ENCODE data around the gene ZFYVE28. TPM values are rescaled to one million over a fixed set of nuclear protein-coding genes. Genes with fewer than 3 reads are reported as not detected.

The ZFYVE28 gene
- total RNA-seq, 1 donor from 2014 or later, result 3.3 TPM

DNA sequence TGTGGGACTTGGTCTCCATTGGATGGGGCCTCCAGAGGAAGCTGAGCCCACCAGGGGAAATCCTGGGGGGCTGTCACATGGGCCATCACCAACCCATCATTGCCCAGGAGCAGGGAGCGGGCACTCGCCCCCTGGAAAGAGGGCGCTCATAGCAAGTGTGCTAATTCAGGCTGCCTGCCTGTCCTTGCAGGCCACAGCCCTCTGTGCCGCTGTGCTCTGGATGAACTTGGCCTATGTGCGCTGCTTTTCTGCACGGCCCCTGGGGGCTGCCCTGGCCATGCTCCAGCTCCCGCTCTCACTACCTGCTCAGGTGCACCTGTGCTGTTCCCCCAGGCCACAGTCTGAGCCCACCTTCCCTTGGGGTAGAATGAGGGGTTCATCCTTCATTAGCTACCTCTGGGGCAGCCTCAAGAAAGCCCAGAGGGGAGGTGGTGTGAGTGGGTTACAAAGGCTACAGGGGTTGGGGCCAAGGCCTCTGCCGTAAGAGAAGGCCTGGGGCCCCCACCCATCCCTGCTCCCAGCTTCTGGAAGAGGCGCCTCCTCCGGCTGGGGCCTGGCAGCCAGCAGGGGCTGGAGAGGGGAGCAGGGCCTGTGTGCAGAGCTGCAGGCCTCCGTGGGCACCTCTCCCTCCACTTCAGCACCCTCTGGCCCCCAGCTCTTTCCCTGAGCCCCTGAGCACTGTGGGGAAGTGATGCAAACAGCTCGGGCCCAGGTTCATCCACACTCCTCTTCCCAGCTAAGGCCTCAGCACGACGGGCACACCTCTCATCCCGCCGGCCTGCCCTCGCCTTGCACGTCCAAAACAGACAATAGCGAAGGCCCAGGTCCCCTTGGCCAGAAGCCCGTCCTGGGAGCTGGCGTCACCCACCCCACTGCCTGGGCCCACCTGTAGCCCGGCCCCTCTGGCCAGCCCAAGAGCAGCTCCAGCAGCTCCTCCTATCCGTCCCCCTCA lies 9.2 kb upstream of the ZFYVE28 start:
- H3K4me1 Mint-ChIP-seq (ENCODE audit: low read depth), result no peaks in the 10 kb centered on the region

DNA sequence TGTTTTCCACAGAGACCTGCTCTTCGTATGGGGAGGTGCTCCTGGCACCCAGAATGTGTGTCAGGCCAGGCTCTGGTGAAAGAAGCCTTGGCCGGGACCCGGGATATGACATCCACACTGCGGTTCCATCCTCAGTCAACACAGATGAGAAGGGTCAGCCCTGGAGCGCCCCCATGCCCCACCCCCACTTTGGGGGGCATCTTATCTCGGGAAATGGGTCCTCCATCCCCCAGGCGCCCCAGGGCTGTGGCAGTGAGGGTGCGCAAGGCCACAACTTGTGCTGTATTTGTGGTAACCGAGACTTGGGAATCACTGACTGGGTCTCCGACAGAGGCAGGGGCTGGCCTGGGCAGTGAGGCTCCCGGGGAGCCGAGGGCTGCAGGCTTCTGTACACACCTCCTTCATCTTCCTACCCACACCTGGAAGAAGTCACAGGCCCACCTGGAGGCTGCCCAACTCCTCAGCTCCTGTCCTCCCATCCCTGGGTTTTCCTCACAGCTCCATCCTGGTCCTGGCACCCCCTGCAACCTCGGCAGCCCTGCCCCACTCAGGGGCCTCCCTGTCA lies 8.3 kb upstream of the ZFYVE28 start:
- no peak overlapping the region for H3K27ac Mint-ChIP-seq (ENCODE audit: unreplicated experiment)
- no peaks in the 10 kb centered on the region for H3K4me1 Mint-ChIP-seq (ENCODE audit: low read depth)
- H3K27me3 Mint-ChIP-seq (ENCODE audit: low read depth), result peaks cover 18% of the 10 kb centered on the region
- DNase-seq (ENCODE audit: low spot score), result no peak
- TF ChIP-seq, protein P1, sequence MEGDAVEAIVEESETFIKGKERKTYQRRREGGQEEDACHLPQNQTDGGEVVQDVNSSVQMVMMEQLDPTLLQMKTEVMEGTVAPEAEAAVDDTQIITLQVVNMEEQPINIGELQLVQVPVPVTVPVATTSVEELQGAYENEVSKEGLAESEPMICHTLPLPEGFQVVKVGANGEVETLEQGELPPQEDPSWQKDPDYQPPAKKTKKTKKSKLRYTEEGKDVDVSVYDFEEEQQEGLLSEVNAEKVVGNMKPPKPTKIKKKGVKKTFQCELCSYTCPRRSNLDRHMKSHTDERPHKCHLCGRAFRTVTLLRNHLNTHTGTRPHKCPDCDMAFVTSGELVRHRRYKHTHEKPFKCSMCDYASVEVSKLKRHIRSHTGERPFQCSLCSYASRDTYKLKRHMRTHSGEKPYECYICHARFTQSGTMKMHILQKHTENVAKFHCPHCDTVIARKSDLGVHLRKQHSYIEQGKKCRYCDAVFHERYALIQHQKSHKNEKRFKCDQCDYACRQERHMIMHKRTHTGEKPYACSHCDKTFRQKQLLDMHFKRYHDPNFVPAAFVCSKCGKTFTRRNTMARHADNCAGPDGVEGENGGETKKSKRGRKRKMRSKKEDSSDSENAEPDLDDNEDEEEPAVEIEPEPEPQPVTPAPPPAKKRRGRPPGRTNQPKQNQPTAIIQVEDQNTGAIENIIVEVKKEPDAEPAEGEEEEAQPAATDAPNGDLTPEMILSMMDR (IDR thresholded peaks at IDR 0.05), result no peak
- no peak overlapping the region for H3K4me3 Mint-ChIP-seq (ENCODE audit: unreplicated experiment)
- H3K36me3 Mint-ChIP-seq (ENCODE audit: low read depth), result peaks cover 3% of the 10 kb centered on the region
- H3K9me3 Mint-ChIP-seq (ENCODE audit: low read depth), result no peaks in the 10 kb centered on the region

More for the DNA sequence above, 9.2 kb upstream of the ZFYVE28 start:
- Mint-ChIP-seq H3K27ac (ENCODE audit: unreplicated experiment) (no peak overlapping the region), H3K36me3 (ENCODE audit: low read depth) (peaks cover 3% of the 10 kb centered on the region), H3K9me3 (ENCODE audit: low read depth) (no peaks in the 10 kb centered on the region), H3K27me3 (ENCODE audit: low read depth) (peaks cover 9% of the 10 kb centered on the region), H3K4me3 (ENCODE audit: unreplicated experiment) (no peak overlapping the region)
- TF ChIP-seq, protein P1 (IDR thresholded peaks at IDR 0.05), result no peak
- peak; percentile 86 for DNase-seq (ENCODE audit: low spot score)

- DNase-seq (ENCODE audit: low spot score), result peak; percentile 84
- Mint-ChIP-seq H3K36me3 (ENCODE audit: low read depth) (peaks cover 3% of the 10 kb centered on the region), H3K4me1 (ENCODE audit: low read depth) (no peaks in the 10 kb centered on the region), H3K4me3 (ENCODE audit: unreplicated experiment) (no peak overlapping the region), H3K27me3 (ENCODE audit: low read depth) (peaks cover 25% of the 10 kb centered on the region), H3K27ac (ENCODE audit: unreplicated experiment) (no peak overlapping the region), H3K9me3 (ENCODE audit: low read depth) (no peaks in the 10 kb centered on the region)
- TF ChIP-seq, protein P1 (IDR thresholded peaks at IDR 0.05), result no peak
These were observed 7.6 kb upstream of the ZFYVE28 start for GRCh38 chr4:2426069-2426397.

DNA sequence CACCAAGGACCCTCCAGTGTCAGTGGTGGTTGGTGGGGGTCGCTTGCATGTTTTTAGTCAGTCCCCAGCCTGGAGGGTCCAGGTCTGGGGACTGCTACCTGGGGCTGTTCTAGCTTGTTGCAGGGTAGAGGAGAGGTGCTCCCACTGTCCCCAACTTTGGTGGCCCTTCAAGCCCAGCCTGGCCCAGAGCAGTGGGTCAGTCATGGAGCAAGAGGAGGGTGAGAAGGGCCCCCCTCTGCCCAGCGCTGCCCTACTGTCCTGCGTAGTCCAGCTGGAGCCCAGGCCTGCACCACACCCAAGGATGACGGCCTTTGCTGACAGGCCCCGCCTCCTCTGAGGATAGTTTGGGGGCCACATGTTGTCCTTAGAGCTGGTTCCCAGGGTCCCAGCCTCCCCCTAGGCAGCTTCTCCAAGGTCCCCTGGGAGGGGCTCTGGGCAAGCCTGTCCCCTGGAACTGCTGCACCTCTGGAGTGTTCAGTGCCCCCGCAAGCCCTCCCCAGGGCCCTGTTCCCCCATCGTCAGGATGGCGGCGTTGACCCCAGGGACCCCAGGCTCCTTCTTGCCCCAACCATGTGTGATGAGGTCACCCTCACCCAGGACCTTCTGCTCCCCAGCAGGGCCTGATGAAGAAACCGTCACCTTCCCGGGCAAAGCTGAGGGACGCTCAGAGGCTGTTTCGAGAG lies 7.1 kb upstream of the ZFYVE28 start:
- Mint-ChIP-seq H3K36me3 (ENCODE audit: low read depth) (peaks cover 3% of the 10 kb centered on the region), H3K4me3 (ENCODE audit: unreplicated experiment) (no peak overlapping the region), H3K27ac (ENCODE audit: unreplicated experiment) (no peak overlapping the region), H3K27me3 (ENCODE audit: low read depth) (peaks cover 30% of the 10 kb centered on the region), H3K4me1 (ENCODE audit: low read depth) (no peaks in the 10 kb centered on the region), H3K9me3 (ENCODE audit: low read depth) (no peaks in the 10 kb centered on the region)
- no peak for DNase-seq (ENCODE audit: low spot score)
- TF ChIP-seq, protein P1 (IDR thresholded peaks at IDR 0.05), result no peak

DNA sequence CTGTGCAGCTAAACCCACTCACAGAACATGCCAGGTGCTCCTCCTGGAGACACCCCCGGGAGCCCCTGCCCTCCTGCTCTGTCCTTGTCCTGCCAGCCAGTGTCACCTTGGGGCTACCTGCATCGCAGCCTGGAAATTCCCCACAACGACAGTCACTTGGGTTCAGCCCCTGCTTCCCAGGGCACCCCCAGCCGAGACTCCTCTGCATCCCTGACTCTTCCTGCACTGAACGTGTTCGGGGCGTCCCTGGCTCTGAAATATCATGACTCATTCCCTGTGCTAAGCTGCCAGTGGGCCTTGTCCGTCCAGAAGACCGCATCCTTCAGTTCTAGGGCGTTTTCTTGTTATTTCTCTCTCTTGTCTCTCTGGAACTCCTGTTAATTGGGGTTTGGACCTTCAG lies 6.1 kb upstream of the ZFYVE28 start:
- no peak overlapping the region for H3K4me3 Mint-ChIP-seq (ENCODE audit: unreplicated experiment)
- DNase-seq (ENCODE audit: low spot score), result no peak
- TF ChIP-seq, protein P1 (IDR thresholded peaks at IDR 0.05), result no peak
- no peaks in the 10 kb centered on the region for H3K4me1 Mint-ChIP-seq (ENCODE audit: low read depth)
- H3K9me3 Mint-ChIP-seq (ENCODE audit: low read depth), result no peaks in the 10 kb centered on the region
- peaks cover 6% of the 10 kb centered on the region for H3K36me3 Mint-ChIP-seq (ENCODE audit: low read depth)
- H3K27ac Mint-ChIP-seq (ENCODE audit: unreplicated experiment), result no peak overlapping the region
- H3K27me3 Mint-ChIP-seq (ENCODE audit: low read depth), result peaks cover 38% of the 10 kb centered on the region
